SU-DHL-6 (cell line): ENCODE results near the gene ATOX1.

ENCODE experiments used
- H2AFZ ChIP-seq: fragments of 200-600 bp; sonication (generic); 2 replicates; pipeline ENCODE4 v1.6.1; 2014; ENCODE audit warnings: low read depth, mild to moderate bottlenecking, moderate library complexity, mixed read lengths, antibody characterized with exemption, low read length; ENCODE audit not compliant: severe bottlenecking
- H3F3A ChIP-seq: fragments of 200-600 bp; shearing (Covaris generic); 2 replicates; pipeline ENCODE4 v1.6.0; 2016; ENCODE audit warnings: antibody characterized with exemption, mild to moderate bottlenecking; ENCODE audit not compliant: insufficient read depth
- H3K27ac ChIP-seq: fragments of 200-600 bp; sonication (generic); 2 replicates; pipeline ENCODE4 v1.5.1; 2016; ENCODE audit warnings: low read depth, mild to moderate bottlenecking, low read length, moderate library complexity, mixed read lengths
- H3K27me3 ChIP-seq: fragments of 200-600 bp; sonication (generic), shearing (Covaris generic); 2 replicates; pipeline ENCODE4 v1.6.0; 2014; ENCODE audit warnings: mild to moderate bottlenecking, low read length
- H3K36me3 ChIP-seq: fragments of 200-600 bp; sonication (generic); 2 replicates; pipeline ENCODE4 v1.6.1; 2014; ENCODE audit warnings: mild to moderate bottlenecking, low read length, mixed read lengths
- H3K4me2 ChIP-seq: fragments of 300-600, 200-600 bp; shearing (Covaris generic), sonication (generic); 2 replicates; pipeline ENCODE4 v1.6.0; 2014; ENCODE audit warnings: low read length, low read depth, mild to moderate bottlenecking; ENCODE audit not compliant: poor library complexity, severe bottlenecking
- H3K4me3 ChIP-seq: fragments of 200-600 bp; sonication (generic); 2 replicates; pipeline ENCODE4 v1.5.1; 2014; ENCODE audit warnings: antibody characterized with exemption, low read length, mild to moderate bottlenecking, mixed read lengths; ENCODE audit not compliant: insufficient read depth, poor library complexity, severe bottlenecking
- H3K79me2 ChIP-seq: fragments of 200-600 bp; sonication (generic); 2 replicates; pipeline ENCODE4 v1.6.1; 2014; ENCODE audit warnings: mild to moderate bottlenecking, low read length, moderate library complexity; ENCODE audit not compliant: insufficient read depth
- H3K9ac ChIP-seq: fragments of 200-600 bp; sonication (generic); 2 replicates; pipeline ENCODE4 v1.7.0; 2014; ENCODE audit warnings: mild to moderate bottlenecking, low read length
- H3K9me2 ChIP-seq: fragments of 200-600 bp; sonication (generic); replicated peaks from 2 replicates; pipeline ENCODE4 v1.6.1; 2014; ENCODE audit warnings: low read length; ENCODE audit not compliant: insufficient read depth
- H3K9me3 ChIP-seq: fragments of 200-600 bp; sonication (generic); 2 replicates; pipeline ENCODE4 v1.6.1; 2014; ENCODE audit warnings: low read length, mixed read lengths; ENCODE audit not compliant: insufficient read depth
- H4K20me1 ChIP-seq: fragments of 200-600 bp; sonication (generic); 2 replicates; pipeline ENCODE4 v1.6.1; 2014; ENCODE audit warnings: low read depth, mild to moderate bottlenecking, antibody characterized with exemption, low read length, moderate library complexity, mixed read lengths
- CTCF ChIP-seq: fragments of 200-600 bp; sonication (generic); IDR thresholded peaks from one replicate; pipeline ENCODE4 v1.5.1; 2017; ENCODE audit warnings: antibody characterized with exemption, mild to moderate bottlenecking, low read length, moderate library complexity; ENCODE audit not compliant: insufficient read depth, poor library complexity, severe bottlenecking
- EZH2phosphoT487 ChIP-seq: fragments of 200-600 bp; sonication (generic), shearing (Covaris generic); conservative IDR thresholded peaks from 2 replicates; pipeline ENCODE4 v1.6.1; 2018; ENCODE audit warnings: mild to moderate bottlenecking, antibody characterized with exemption, low read length, moderate library complexity, mixed read lengths

Gene ATOX1

GRCh38 chr5:151799407-151799806 is 41.0 kb upstream of the ATOX1 start:
- H3K4me3 ChIP-seq: no peak overlapping the region
- H3K79me2 ChIP-seq: peaks cover 48% of the 10 kb centered on the region
- H3K27ac ChIP-seq: no peak overlapping the region
- H3K36me3 ChIP-seq: peaks cover 76% of the 10 kb centered on the region
- peaks cover 25% of the 10 kb centered on the region for H4K20me1 ChIP-seq
- no peaks in the 10 kb centered on the region for H3K9me2 ChIP-seq
- no peak for TF ChIP-seq EZH2phosphoT487
- no peak for TF ChIP-seq CTCF
- H3K4me2 ChIP-seq: no peak overlapping the region
- peaks cover 27% of the 10 kb centered on the region for H3F3A ChIP-seq
- H2AFZ ChIP-seq: no peak overlapping the region
- no peaks in the 10 kb centered on the region for H3K27me3 ChIP-seq
- H3K9ac ChIP-seq: no peak overlapping the region
- H3K9me3 ChIP-seq: no peaks in the 10 kb centered on the region

GRCh38 chr5:151798674-151799073 is 40.2 kb upstream of the ATOX1 start:
- Histone ChIP-seq H3K27me3 (no peaks in the 10 kb centered on the region), H4K20me1 (peaks cover 32% of the 10 kb centered on the region), H3K9me3 (no peaks in the 10 kb centered on the region), H3K9ac (no peak overlapping the region), H2AFZ (no peak overlapping the region), H3K9me2 (no peaks in the 10 kb centered on the region), H3F3A (peaks cover 27% of the 10 kb centered on the region), H3K27ac (no peak overlapping the region), H3K79me2 (peaks cover 54% of the 10 kb centered on the region), H3K4me2 (no peak overlapping the region), H3K36me3 (peaks cover 79% of the 10 kb centered on the region), H3K4me3 (no peak overlapping the region)
- TF ChIP-seq EZH2phosphoT487 (no peak), CTCF (no peak)

DNA sequence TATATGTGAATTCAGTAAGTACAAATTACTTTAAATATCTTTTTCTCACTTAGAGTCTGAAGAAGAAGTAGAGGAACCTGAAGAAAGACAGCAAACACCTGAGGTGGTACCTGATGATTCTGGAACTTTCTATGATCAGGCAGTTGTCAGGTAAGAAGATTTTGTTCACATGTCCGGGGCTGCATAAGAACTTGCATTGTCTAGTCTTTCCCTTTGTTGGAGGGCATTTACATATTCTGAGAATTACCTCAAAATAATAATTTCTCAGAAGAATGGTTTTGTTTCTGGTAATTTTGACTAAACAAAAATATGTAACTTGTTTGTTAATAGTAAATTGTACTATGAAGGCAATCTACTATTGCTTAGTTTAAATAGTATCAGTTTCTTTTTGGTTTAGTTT is 37.0 kb upstream of the ATOX1 start:
- H3K9me2 ChIP-seq: no peaks in the 10 kb centered on the region
- TF ChIP-seq EZH2phosphoT487 (no peak), CTCF (no peak)
- H3K79me2 ChIP-seq: peaks cover 78% of the 10 kb centered on the region
- no peaks in the 10 kb centered on the region for H3K27me3 ChIP-seq
- no peak overlapping the region for H3K4me2 ChIP-seq
- no peak overlapping the region for H3K27ac ChIP-seq
- H2AFZ ChIP-seq: no peak overlapping the region
- H3F3A ChIP-seq: peaks cover 27% of the 10 kb centered on the region
- H3K9ac ChIP-seq: no peak overlapping the region
- no peaks in the 10 kb centered on the region for H3K9me3 ChIP-seq
- H3K36me3 ChIP-seq: peaks cover 90% of the 10 kb centered on the region
- peaks cover 50% of the 10 kb centered on the region for H4K20me1 ChIP-seq
- no peak overlapping the region for H3K4me3 ChIP-seq

GRCh38 chr5:151793358-151793757 is 34.9 kb upstream of the ATOX1 start:
- TF ChIP-seq EZH2phosphoT487: no peak
- no peaks in the 10 kb centered on the region for H3K9me2 ChIP-seq
- H3K36me3 ChIP-seq: peaks cover 75% of the 10 kb centered on the region
- H2AFZ ChIP-seq: no peak overlapping the region
- no peak overlapping the region for H3K4me2 ChIP-seq
- no peak overlapping the region for H3K4me3 ChIP-seq
- H3K27me3 ChIP-seq: no peaks in the 10 kb centered on the region
- H3K9ac ChIP-seq: no peak overlapping the region
- peaks cover 54% of the 10 kb centered on the region for H4K20me1 ChIP-seq
- no peaks in the 10 kb centered on the region for H3K9me3 ChIP-seq
- H3F3A ChIP-seq: peaks cover 21% of the 10 kb centered on the region
- H3K27ac ChIP-seq: no peak overlapping the region
- peaks cover 95% of the 10 kb centered on the region for H3K79me2 ChIP-seq
